NCI-H2227 (cell line): Measurements from ENCODE around the gene MAPK8IP1.
A peak's percentile ranks its signal among the peaks of the same experiment; 100 is the strongest.

ENCODE experiments used
- DNase-seq: peaks from one replicate; lab custom pipeline; 2025; ENCODE audit not compliant: unreplicated experiment; lab: John Stamatoyannopoulos, UW

The MAPK8IP1 gene

DNA sequence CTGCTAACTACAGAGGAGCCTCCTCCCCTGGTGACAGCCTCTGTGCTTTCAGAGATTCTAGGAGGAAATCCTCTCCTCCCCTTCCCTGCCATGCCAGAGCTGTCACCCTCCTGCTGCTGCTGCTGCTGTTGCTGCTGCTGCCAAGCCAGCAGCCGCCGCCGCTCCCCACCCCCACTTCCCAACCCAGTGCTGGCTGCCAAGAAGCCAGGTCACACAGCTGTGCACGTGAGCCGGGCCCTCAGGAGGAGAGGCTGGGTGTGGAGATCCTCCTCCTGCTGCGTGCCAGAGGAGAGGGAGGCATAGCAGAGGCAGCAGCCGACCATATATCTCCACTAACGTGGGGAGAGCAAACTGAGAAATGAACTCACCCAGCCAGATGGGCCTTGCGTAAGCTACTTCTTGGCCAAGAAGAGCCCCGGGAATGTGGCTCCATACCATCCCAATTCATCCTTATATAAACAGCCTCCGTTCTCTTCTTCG, 25.8 kb upstream of the MAPK8IP1 start:
- DNase-seq, result peak; percentile 90

DNA sequence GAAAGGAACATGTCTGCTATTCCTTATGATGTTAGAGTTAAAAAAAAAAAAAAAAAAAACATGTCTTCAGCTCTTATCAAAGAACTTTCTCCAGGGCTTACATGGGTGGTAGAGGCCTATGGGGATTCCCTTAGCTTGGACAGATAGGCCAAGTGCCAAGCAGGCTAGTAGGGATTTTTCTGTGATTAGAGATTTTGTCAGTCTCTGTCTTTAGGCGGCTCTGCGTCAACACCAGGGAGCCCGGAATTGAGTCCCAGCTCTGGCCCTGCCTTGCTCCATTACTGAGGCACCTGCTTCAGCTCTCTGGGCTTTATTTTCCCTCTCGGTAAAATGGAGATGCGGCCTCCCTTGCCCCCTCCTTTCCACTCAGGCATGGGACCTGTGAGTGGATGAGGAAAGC, 25.1 kb upstream of the MAPK8IP1 start:
- no peak for DNase-seq

- no peak for DNase-seq
Observed at GRCh38 chr11:45860764-45861510, 24.5 kb upstream of the MAPK8IP1 start.

GRCh38 chr11:45864041-45864440, 21.4 kb upstream of the MAPK8IP1 start:
- no peak for DNase-seq

DNA sequence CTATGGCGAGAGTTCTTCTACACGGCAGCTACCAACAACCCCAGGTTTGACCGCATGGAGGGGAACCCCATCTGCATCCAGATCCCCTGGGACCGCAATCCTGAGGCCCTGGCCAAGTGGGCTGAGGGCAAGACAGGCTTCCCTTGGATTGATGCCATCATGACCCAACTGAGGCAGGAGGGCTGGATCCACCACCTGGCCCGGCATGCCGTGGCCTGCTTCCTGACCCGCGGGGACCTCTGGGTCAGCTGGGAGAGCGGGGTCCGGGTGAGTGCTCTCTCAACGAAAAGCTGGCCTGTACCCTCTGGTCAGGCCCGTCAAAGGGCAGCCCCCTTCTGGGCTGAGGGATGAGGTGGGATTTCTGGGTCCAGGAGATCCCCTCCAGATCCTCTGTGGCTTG, 15.9 kb upstream of the MAPK8IP1 start:
- no peak for DNase-seq

DNA sequence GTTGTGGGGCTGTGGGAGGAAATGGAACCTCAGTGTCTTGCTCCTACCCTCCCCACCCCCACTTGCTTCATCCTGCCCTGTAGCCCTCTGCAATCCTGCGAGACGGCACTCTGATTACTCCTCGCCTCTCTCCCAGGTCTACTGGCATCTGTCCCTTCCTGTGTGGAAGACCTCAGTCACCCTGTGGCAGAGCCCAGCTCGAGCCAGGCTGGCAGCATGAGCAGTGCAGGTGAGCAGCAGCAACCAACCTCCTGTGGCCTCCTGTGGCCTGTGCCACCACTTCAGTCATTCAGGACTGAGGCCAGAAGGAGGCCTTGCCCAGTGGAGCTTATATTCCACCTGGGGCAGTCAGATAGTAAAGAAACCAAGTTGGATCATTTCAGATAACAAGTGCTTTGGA, 14.7 kb upstream of the MAPK8IP1 start:
- DNase-seq, result no peak

- DNase-seq, result no peak
Observed at GRCh38 chr11:45871638-45872037, 13.8 kb upstream of the MAPK8IP1 start.

DNA sequence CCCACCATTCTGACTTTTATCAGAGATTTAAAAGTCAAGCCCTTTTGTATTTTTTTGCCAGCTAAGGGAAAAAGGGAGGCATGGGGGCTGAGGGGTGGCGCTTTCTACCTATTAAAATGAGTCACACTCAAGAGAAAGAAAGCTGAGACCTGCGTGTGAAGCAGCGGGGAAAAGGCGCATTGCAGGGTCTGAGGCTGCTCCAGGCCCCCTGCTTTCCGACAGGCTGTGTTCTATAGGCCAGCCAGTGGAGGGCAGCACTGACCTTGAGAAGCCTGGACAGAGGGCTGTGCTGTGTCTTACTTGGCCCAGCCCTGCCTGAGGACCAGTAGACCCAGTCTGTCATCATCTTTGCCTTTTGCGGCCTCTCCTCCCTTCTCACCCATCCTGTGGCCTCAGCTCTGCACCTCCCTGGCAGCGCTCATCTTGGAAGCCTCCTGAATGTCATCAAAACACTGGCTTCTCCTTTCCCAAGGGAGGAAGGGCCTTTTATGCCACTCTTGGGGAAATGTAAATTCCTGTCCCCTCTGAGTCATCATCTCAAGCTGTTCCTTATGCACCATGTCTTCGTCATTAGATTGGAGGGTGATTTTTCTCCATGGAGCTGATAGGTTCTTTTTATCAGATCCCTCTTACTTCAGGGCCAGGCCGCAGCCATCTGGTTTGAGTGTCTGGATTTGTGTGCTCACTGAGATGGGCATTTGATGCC, 12.6 kb upstream of the MAPK8IP1 start:
- DNase-seq, result peak; percentile 90

- no peak for DNase-seq
Observed at GRCh38 chr11:45876401-45876800, 9.1 kb upstream of the MAPK8IP1 start.

DNA sequence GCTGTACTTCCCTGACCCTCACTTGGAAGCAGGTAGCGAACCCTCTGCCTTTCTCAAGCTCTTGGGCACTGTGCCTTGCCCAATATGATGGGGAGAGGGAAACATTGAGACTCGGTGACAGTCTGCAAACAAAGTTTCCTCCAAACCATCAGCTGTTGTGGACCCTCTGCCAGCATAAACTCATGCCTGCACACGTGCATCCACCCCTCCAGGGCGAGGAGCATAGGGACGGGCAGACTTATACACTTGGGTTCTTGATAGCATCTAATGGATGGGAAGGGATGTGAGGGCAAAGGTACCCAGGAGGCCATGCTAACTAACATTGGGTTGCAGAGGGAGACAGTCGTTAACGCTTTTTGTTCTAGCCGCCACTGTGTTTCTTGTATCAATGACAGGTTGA, 8.2 kb upstream of the MAPK8IP1 start:
- DNase-seq, result no peak

GRCh38 chr11:45877845-45878244, 7.6 kb upstream of the MAPK8IP1 start:
- DNase-seq, result no peak

- peak; percentile 38 for DNase-seq
Observed at GRCh38 chr11:45879803-45880686, 5.4 kb upstream of the MAPK8IP1 start.

DNA sequence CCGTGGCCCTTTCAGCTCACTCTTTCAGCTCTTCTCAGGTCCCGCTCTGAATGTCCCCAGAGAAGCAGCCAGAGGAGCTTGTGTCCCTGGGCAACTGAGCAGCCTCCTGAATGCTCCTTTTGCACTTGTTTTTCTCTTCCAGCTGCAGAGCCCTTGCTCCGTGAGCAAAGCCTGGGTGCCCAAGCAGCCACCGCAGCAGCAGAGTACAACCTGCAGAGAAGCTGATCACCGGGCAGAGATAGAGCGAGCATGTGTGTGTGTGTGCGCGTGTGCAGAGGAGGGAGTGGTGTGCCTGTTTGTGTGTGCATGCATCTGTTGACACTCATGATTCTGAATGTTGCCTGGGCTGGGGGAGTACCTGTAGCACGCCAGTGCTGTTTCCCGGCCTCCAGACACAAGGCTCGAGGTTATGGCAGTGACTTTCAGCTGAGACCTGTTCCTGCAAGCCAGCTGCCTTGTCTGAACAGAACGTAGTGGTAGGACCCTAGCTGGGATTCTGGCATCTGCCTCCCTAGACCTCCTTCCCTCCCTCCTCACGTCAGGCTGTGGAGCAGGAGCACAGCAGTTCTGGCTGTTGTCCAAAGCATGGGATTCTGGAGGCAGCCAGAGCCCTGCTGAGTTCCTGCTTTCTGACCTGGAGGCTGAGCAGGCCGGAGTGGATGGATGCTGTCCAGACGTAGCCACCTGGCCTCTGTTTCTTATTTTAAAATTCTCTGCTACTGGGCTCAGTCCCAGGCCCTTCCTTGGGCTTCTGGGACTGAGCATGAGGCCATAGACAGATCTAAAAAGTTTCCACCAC, 4.5 kb upstream of the MAPK8IP1 start:
- peak; percentile 26 for DNase-seq

GRCh38 chr11:45881708-45882368, 3.6 kb upstream of the MAPK8IP1 start:
- peak; percentile 51 for DNase-seq

DNA sequence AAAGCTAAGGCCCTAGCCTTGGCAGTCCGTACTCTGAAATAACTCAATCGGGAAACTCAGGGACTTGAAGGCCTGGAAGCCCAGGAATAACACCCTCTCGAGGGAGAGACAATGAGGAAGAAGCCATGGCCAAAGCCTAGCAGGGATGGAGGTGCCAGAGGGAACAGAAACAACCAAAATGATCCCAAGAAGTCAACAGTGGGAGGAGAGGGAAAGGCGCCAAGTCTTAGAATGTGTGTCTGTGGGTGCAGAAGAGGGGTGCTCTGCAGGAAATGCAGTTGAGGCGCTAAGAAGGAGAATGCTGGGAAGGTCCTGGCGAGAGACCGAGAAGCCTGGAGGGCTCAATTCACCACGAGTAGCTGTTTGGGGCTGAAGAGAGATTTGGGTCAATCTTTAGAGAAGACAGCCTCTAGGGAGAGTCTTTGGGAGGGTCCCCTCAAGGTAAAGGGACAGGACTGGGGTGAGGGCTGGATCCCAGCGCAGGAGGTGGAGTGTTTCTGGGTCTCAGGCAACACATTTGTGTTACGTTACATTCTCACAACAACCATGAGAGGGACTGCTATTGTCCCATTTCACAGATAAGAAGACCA, 760 bp upstream of the MAPK8IP1 start:
- DNase-seq, result no peak

DNA sequence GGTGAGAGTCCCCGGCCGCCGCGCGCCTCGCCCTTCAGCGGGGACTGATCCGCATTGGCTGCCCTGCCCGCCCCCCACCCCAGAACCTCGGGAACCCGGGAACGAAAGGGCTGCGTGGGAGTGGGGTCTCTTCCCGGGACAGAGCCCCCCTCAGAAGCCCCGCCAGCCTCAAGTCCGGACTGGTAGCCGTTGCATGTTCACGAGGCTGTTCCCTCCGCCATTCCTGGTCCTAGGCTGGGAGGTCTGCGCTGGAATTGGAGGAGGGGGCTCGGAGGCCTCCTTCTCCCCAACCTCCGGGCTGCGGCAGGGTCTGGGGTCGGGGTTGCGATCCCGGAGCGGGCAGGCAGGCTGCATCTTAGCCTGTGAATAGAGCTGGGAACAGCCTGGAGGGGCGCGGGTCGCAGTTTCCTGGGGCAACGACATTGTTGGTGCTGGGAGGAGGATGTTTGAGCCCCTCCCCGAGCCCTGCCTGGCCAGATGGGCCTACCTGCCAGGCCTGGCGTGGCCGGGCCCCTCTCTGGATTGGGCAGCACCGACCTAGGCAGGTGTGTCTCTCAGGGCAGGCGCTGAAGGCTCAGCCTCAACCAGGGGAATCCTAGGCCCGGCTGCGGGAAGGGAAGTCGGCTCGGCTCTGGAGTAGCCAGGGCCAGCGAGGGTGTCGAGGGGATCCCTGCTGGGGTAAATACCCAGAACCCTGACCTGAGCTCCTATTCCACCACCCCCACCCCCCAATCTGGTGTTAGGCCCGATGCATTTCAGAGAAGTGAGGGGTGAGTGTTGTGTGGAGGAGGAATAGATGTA, 670 bp downstream of the MAPK8IP1 start:
- peak; percentile 33 for DNase-seq

GRCh38 chr11:45886816-45887520, 1.5 kb downstream of the MAPK8IP1 start:
- DNase-seq, result no peak

GRCh38 chr11:45887587-45887986, 2.1 kb downstream of the MAPK8IP1 start:
- no peak for DNase-seq
